Measurements from ENCODE around the gene GSTA3. TPM values are rescaled to one million over a fixed set of nuclear protein-coding genes. Genes with fewer than 3 reads are reported as not detected.
"Not testable (repeated sequence)": the region's sequence is repeated elsewhere in the genome, so short reads cannot be mapped to it uniquely, and the experiment has no call there.

GSTA3 gene
- total and polyA plus RNA-seq, 2 of the 4 experiments (the other 2 are of a cell fraction) = not detected

DNA sequence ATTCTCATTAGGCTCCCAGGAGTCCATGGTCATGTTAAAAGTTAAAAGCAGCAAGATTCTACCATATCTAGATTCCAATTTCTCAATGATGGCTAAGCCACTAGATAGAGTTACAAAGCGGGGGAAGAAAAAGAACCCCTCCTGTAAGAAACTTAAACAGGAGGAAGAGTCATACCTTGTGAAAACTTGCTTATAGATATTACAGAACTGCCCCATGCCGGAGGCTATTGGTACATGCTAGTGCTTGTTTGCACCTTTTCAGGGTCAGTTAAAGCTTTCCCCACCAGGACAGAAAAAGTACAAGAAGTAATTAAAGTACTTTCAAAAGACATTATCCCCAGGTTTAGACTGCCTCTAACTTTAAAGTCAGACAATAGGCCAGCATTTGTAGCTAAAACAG, 15.5 kb upstream of the GSTA3 start:
- no peak overlapping the region for H3K18ac ChIP-seq (ENCODE audit: low read depth, low read length)
- H3K9me1 ChIP-seq (ENCODE audit: insufficient read depth, low read length) = peaks cover 5% of the 10 kb centered on the region
- intact Hi-C loops (cut with micrococcal nuclease) = loop anchor here (10.0 kb wide), 1 partner anchor 50 kb away; no protein-coding TSS in a partner anchor
- DNase-seq (no peak), ATAC-seq (ENCODE audit: low read depth) (no peak)
- POLR2A ChIA-PET (ENCODE audit: unreplicated experiment) = no interaction called here
- H3K36me3 ChIP-seq (ENCODE audit: control insufficient read depth, insufficient read depth, low read length) = no peaks in the 10 kb centered on the region
- H4K20me1 ChIP-seq (ENCODE audit: insufficient read depth, low read length) = no peaks in the 10 kb centered on the region
- H4K91ac ChIP-seq (ENCODE audit: insufficient read depth, low read depth, low read length) = no peak overlapping the region
- H3K23ac ChIP-seq (ENCODE audit: low read depth, low read length) = no peak overlapping the region
- no peaks in the 10 kb centered on the region for H3K79me1 ChIP-seq (ENCODE audit: low read depth in 1 of 2, low read length in 2 of 2)
- CTCF ChIA-PET = no interaction called here
- no peak overlapping the region for H2AK5ac ChIP-seq (ENCODE audit: low read depth, low read length)
- H2AK9ac ChIP-seq (replicated peaks; ENCODE audit: low read depth, low read length, poor library complexity) = no peak overlapping the region
- H4K8ac ChIP-seq (ENCODE audit: low read depth in 2 of 2, low read length in 2 of 2) = no peak overlapping the region
- no peak overlapping the region for H2BK15ac ChIP-seq (ENCODE audit: low read depth, low read length)
- H3K4me1 ChIP-seq (ENCODE audit: control insufficient read depth, insufficient read depth, low read length) = peaks cover 8% of the 10 kb centered on the region
- no peak overlapping the region for H2BK120ac ChIP-seq (ENCODE audit: low read depth, low read length)
- no peak overlapping the region for H2BK5ac ChIP-seq (ENCODE audit: low read depth, low read length, poor library complexity, severe bottlenecking)
- H3K9me3 ChIP-seq (ENCODE audit: control insufficient read depth, insufficient read depth, low read length) = no peaks in the 10 kb centered on the region
- dilution Hi-C loops (cut with HindIII; ENCODE audit: low sequenced_read_pairs, unreplicated experiment) = no loop called here
- no peak for TF ChIP-seq POLR2A (IDR thresholded peaks at IDR 0.05; ENCODE audit: low read depth, low read length)
- no peak for TF ChIP-seq NFE2L2 (IDR thresholded peaks at IDR 0.05; ENCODE audit: low read depth, low read length)
- TF ChIP-seq RAD21 (IDR thresholded peaks at IDR 0.05; ENCODE audit: low read length) = no peak
- TF ChIP-seq, protein P1, sequence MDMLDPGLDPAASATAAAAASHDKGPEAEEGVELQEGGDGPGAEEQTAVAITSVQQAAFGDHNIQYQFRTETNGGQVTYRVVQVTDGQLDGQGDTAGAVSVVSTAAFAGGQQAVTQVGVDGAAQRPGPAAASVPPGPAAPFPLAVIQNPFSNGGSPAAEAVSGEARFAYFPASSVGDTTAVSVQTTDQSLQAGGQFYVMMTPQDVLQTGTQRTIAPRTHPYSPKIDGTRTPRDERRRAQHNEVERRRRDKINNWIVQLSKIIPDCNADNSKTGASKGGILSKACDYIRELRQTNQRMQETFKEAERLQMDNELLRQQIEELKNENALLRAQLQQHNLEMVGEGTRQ (IDR thresholded peaks at IDR 0.05; ENCODE audit: low read depth, low read length) = no peak
- no peak for TF ChIP-seq MXI1 (IDR thresholded peaks at IDR 0.05; ENCODE audit: borderline replicate concordance, low read depth, low read length)
- no peak for TF ChIP-seq SMC3 (IDR thresholded peaks at IDR 0.05; ENCODE audit: low read depth, low read length)
- no peak for TF ChIP-seq BHLHE40 (IDR thresholded peaks at IDR 0.05; ENCODE audit: low read depth, low read length)
- TF ChIP-seq RFX5 (IDR thresholded peaks at IDR 0.05; ENCODE audit: low read depth, low read length) = no peak
- no peak overlapping the region for H4K5ac ChIP-seq (ENCODE audit: low read depth, low read length)
- in situ Hi-C loops (cut with MboI; ENCODE audit: low sequenced_read_pairs) = no loop called here
- H3K27ac ChIP-seq (ENCODE audit: insufficient read depth, low read length) = no peak overlapping the region
- H3K27me3 ChIP-seq (ENCODE audit: control insufficient read depth, insufficient read depth, low read length) = no peaks in the 10 kb centered on the region
- no peak overlapping the region for H3K56ac ChIP-seq (ENCODE audit: extremely low read depth, insufficient read depth, low read length)
- BruUV-seq (replicated peaks) = no TSS peak
- no peak overlapping the region for H3K4me3 ChIP-seq (ENCODE audit: insufficient read depth, low read depth, low read length)
- H3K14ac ChIP-seq (replicated peaks; ENCODE audit: low read depth, low read length) = no peak overlapping the region
- H3K9ac ChIP-seq (ENCODE audit: low read depth, low read length) = no peak overlapping the region
- no peak overlapping the region for H2BK20ac ChIP-seq (ENCODE audit: low read depth, low read length)
- H3K4me2 ChIP-seq (ENCODE audit: low read depth, low read length) = no peak overlapping the region
- H3K4ac ChIP-seq (ENCODE audit: low read depth, low read length) = no peak overlapping the region
- no CpG with 5 or more reads among the region's 2 CpGs for WGBS, 2 experiments (ENCODE audit: extremely low coverage in 2 of 2, insufficient read length in 1 of 2)
- no peak overlapping the region for H2AFZ ChIP-seq (replicated peaks; ENCODE audit: low read length, poor library complexity)

DNA sequence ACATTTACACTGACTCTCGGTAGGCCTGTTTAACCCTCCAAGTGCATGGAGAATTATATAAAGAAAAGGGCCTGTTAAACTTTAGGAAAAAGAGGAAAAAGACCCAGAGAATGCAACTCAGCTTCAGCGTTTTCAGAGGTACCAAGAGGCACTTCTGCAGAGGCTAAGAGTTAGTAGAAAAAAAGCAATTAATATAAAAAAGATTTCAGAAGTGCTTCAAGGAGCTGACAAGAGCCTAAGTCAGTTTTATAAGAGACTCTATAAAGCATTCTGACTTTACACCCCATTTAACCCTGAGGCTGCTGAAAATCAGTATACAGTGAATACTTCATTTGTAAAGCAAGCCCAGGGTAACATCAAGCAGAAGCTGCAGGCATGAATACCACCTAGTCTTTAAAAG, 14.2 kb upstream of the GSTA3 start:
- POLR2A ChIA-PET (ENCODE audit: unreplicated experiment); H4K5ac ChIP-seq (ENCODE audit: low read depth, low read length); BruUV-seq (replicated peaks); H3K56ac ChIP-seq (ENCODE audit: extremely low read depth, insufficient read depth, low read length); H3K9me3 ChIP-seq (ENCODE audit: control insufficient read depth, insufficient read depth, low read length); ATAC-seq (ENCODE audit: low read depth); H2AFZ ChIP-seq (replicated peaks; ENCODE audit: low read length, poor library complexity); H4K91ac ChIP-seq (ENCODE audit: insufficient read depth, low read depth, low read length); in situ Hi-C loops (cut with MboI; ENCODE audit: low sequenced_read_pairs); H3K4me3 ChIP-seq (ENCODE audit: insufficient read depth, low read depth, low read length); H3K18ac ChIP-seq (ENCODE audit: low read depth, low read length); H3K4me2 ChIP-seq (ENCODE audit: low read depth, low read length); CTCF ChIA-PET; H3K9ac ChIP-seq (ENCODE audit: low read depth, low read length); DNase-seq; H2BK20ac ChIP-seq (ENCODE audit: low read depth, low read length); H3K79me1 ChIP-seq (ENCODE audit: low read depth in 1 of 2, low read length in 2 of 2); H3K4me1 ChIP-seq (ENCODE audit: control insufficient read depth, insufficient read depth, low read length); H3K14ac ChIP-seq (replicated peaks; ENCODE audit: low read depth, low read length); H2AK9ac ChIP-seq (replicated peaks; ENCODE audit: low read depth, low read length, poor library complexity); dilution Hi-C loops (cut with HindIII; ENCODE audit: low sequenced_read_pairs, unreplicated experiment); H3K4ac ChIP-seq (ENCODE audit: low read depth, low read length); H3K27me3 ChIP-seq (ENCODE audit: control insufficient read depth, insufficient read depth, low read length); H2BK5ac ChIP-seq (ENCODE audit: low read depth, low read length, poor library complexity, severe bottlenecking); H3K27ac ChIP-seq (ENCODE audit: insufficient read depth, low read length); H4K8ac ChIP-seq (ENCODE audit: low read depth in 2 of 2, low read length in 2 of 2); H2BK120ac ChIP-seq (ENCODE audit: low read depth, low read length); H3K36me3 ChIP-seq (ENCODE audit: control insufficient read depth, insufficient read depth, low read length); H2AK5ac ChIP-seq (ENCODE audit: low read depth, low read length); H2BK15ac ChIP-seq (ENCODE audit: low read depth, low read length); H4K20me1 ChIP-seq (ENCODE audit: insufficient read depth, low read length); H3K23ac ChIP-seq (ENCODE audit: low read depth, low read length); H3K9me1 ChIP-seq (ENCODE audit: insufficient read depth, low read length): not testable (repeated sequence)
- intact Hi-C loops (cut with micrococcal nuclease) = loop anchor here (10.0 kb wide), 1 partner anchor 51 kb away; no protein-coding TSS in a partner anchor
- WGBS, 2 experiments (ENCODE audit: extremely low coverage in 2 of 2, insufficient read length in 1 of 2) = no CpG with 5 or more reads among the region's 2 CpGs

Data from IMR-90 (cell line).